H1 (cell line): ENCODE data around the gene ALOX12. TPM values are rescaled to one million over a fixed set of nuclear protein-coding genes. Genes with fewer than 3 reads are reported as not detected.

ENCODE experiments used
- CTCF ChIA-PET: fragments of 300-600 bp; sonication (Branson Sonifier 250); formaldehyde crosslinking; loops from one replicate; lab custom pipeline; 2021; ENCODE audit not compliant: partially characterized antibody; lab: Charles Lee
- POLR2A ChIA-PET: fragments of 300-600 bp; sonication (Branson Sonifier 250); formaldehyde crosslinking; loops from one replicate; lab custom pipeline; 2021; ENCODE audit warnings: inconsistent platforms; ENCODE audit not compliant: partially characterized antibody; lab: Charles Lee
- DNase-seq, 2 experiments: peaks; one replicate each; pipeline versions ENCODE4 v3.0.0 to v3.0.0-alpha.2; 2010 to 2022; ENCODE audit warnings: low spot score in 2 of 2, low read depth in 1 of 2, mixed read lengths in 1 of 2
- FAIRE-seq: peaks from 2 replicates; lab custom pipeline; 2011; peaks lifted over from hg19 to GRCh38; lab: Jason Lieb, UNC
- H2AFZ ChIP-seq: 2 replicates; pipeline ENCODE4 v1.8.1; 2012; ENCODE audit warnings: low read length, inconsistent platforms
- H2AK5ac ChIP-seq: 2 replicates; pipeline ENCODE4 v1.6.1; 2013; ENCODE audit warnings: low read depth, low read length
- H2BK120ac ChIP-seq: replicated peaks from 2 replicates; pipeline ENCODE3; 2013; ENCODE audit warnings: low read depth, low read length, inconsistent platforms
- H2BK12ac ChIP-seq: 2 replicates; pipeline ENCODE4 v1.6.1; 2013; ENCODE audit warnings: low read depth, low read length
- H2BK15ac ChIP-seq: 2 replicates; pipeline ENCODE4 v1.6.1; 2013; ENCODE audit warnings: low read length
- H2BK20ac ChIP-seq: 2 replicates; pipeline ENCODE4 v1.6.1; 2013; ENCODE audit warnings: low read length
- H2BK5ac ChIP-seq: 2 replicates; pipeline ENCODE4 v1.6.1; 2013; ENCODE audit warnings: low read depth, low read length
- H3K14ac ChIP-seq: 2 replicates; pipeline ENCODE4 v1.6.1; 2013; ENCODE audit warnings: inconsistent platforms; ENCODE audit not compliant: insufficient read length
- H3K18ac ChIP-seq: 2 replicates; pipeline ENCODE4 v1.6.1; 2013; ENCODE audit warnings: low read length; ENCODE audit errors: extremely low read depth
- H3K23ac ChIP-seq: 2 replicates; pipeline ENCODE4 v1.6.1; 2013; ENCODE audit warnings: inconsistent platforms; ENCODE audit not compliant: insufficient read length
- H3K23me2 ChIP-seq: 2 replicates; pipeline ENCODE4 v1.6.1; 2013; ENCODE audit warnings: low read depth, low read length
- H3K27ac ChIP-seq: 2 replicates; pipeline ENCODE4 v1.6.1; 2011; ENCODE audit warnings: low read depth, low read length, inconsistent platforms
- H3K27me3 ChIP-seq, 4 experiments: replicated peaks in 1 of 4; 1 replicate in 1 of 4; 2 replicates in 3 of 4; pipeline versions ENCODE4 v1.6.1 to v1.8.1; 2011 to 2013; ENCODE audit warnings: low read length in 3 of 4, mild to moderate bottlenecking in 3 of 4, inconsistent platforms in 2 of 4, mixed read lengths in 2 of 4, moderate library complexity in 1 of 4; ENCODE audit not compliant: control insufficient read depth in 3 of 4, insufficient read depth in 3 of 4; ENCODE audit errors: extremely low read depth in 1 of 4
- H3K36me3 ChIP-seq, 4 experiments: 2 replicates each; pipeline versions ENCODE4 v1.6.1 to v1.8.1; 2011 to 2013; ENCODE audit warnings: mild to moderate bottlenecking in 4 of 4, low read length in 3 of 4, moderate library complexity in 2 of 4, control low read depth in 1 of 4, inconsistent platforms in 1 of 4; ENCODE audit not compliant: insufficient read depth in 4 of 4, control insufficient read depth in 2 of 4
- H3K4ac ChIP-seq: replicated peaks from 2 replicates; pipeline ENCODE3; 2013; ENCODE audit warnings: low read length, low read depth, mixed read lengths, inconsistent platforms; ENCODE audit not compliant: insufficient read length
- H3K4me1 ChIP-seq, 4 experiments: replicated peaks in 1 of 4; 1 replicate in 1 of 4; 2 replicates in 3 of 4; pipeline versions ENCODE4 v1.6.1 to v1.8.1; 2011 to 2013; ENCODE audit warnings: low read length in 3 of 4, inconsistent platforms in 2 of 4, mixed read lengths in 1 of 4; ENCODE audit not compliant: insufficient read depth in 4 of 4, control insufficient read depth in 3 of 4
- H3K4me2 ChIP-seq, 2 experiments: 2 replicates each; pipeline versions ENCODE4 v1.6.1 to v1.8.1; 2011 to 2013; ENCODE audit warnings: low read depth in 2 of 2, low read length in 2 of 2, control low read depth in 1 of 2, inconsistent platforms in 1 of 2, mild to moderate bottlenecking in 1 of 2; ENCODE audit not compliant: insufficient read depth in 1 of 2
- H3K4me3 ChIP-seq, 4 experiments: fragments of 200-600, 300-600 bp in 1 of 4; sonication (generic), shearing (Covaris generic), sonication (Bioruptor Twin) in 1 of 4; 2 replicates each; pipeline versions ENCODE4 v1.5.1 to v1.8.1; 2011 to 2016; ENCODE audit warnings: low read length in 4 of 4, low read depth in 3 of 4, control low read depth in 2 of 4, inconsistent platforms in 2 of 4, mild to moderate bottlenecking in 2 of 4, mixed read lengths in 1 of 4, moderate library complexity in 1 of 4; ENCODE audit not compliant: insufficient read depth in 2 of 4; ENCODE audit errors: extremely low read depth in 1 of 4
- H3K56ac ChIP-seq: replicated peaks from 2 replicates; pipeline ENCODE3; 2013; ENCODE audit warnings: low read depth, mild to moderate bottlenecking, mixed read lengths, low read length, inconsistent platforms; ENCODE audit not compliant: insufficient read length
- H3K79me1 ChIP-seq: 2 replicates; pipeline ENCODE4 v1.6.1; 2013; ENCODE audit warnings: low read depth, low read length, control low read depth
- H3K79me2 ChIP-seq, 2 experiments: 2 replicates each; pipeline versions ENCODE4 v1.6.1 to v1.8.1; 2012 to 2013; ENCODE audit warnings: low read length in 2 of 2, mild to moderate bottlenecking in 2 of 2, inconsistent platforms in 1 of 2; ENCODE audit not compliant: insufficient read depth in 2 of 2, control insufficient read depth in 1 of 2
- H3K9ac ChIP-seq, 4 experiments: replicated peaks in 1 of 4; 1 replicate in 1 of 4; 2 replicates in 3 of 4; pipeline versions ENCODE4 v1.6.1 to v1.8.1; 2011 to 2013; ENCODE audit warnings: low read depth in 3 of 4, low read length in 3 of 4, control low read depth in 2 of 4, mild to moderate bottlenecking in 2 of 4, moderate library complexity in 2 of 4, inconsistent platforms in 1 of 4; ENCODE audit errors: extremely low read depth in 1 of 4
- H3K9me3 ChIP-seq, 2 experiments: 2 replicates each; pipeline versions ENCODE4 v1.6.1 to v1.8.1; 2012 to 2013; ENCODE audit warnings: mild to moderate bottlenecking in 2 of 2, moderate library complexity in 2 of 2, control low read depth in 1 of 2, inconsistent platforms in 1 of 2, low read depth in 1 of 2, low read length in 1 of 2, mixed read lengths in 1 of 2; ENCODE audit not compliant: insufficient read depth in 2 of 2
- H4K20me1 ChIP-seq, 2 experiments: replicated peaks in 1 of 2; 2 replicates each; pipeline versions ENCODE3 to v1.8.1; 2011 to 2013; ENCODE audit warnings: inconsistent platforms in 2 of 2, low read length in 2 of 2, mild to moderate bottlenecking in 1 of 2; ENCODE audit not compliant: insufficient read depth in 2 of 2, control insufficient read depth in 1 of 2
- H4K5ac ChIP-seq: 2 replicates; pipeline ENCODE4 v1.6.1; 2013; ENCODE audit warnings: low read length, low read depth, mixed read lengths, inconsistent platforms; ENCODE audit not compliant: insufficient read length
- H4K8ac ChIP-seq: 2 replicates; pipeline ENCODE4 v1.8.0; 2013; ENCODE audit warnings: mild to moderate bottlenecking, moderate library complexity, low read length, inconsistent platforms; ENCODE audit not compliant: insufficient read depth; ENCODE audit errors: extremely low read depth
- H4K91ac ChIP-seq: replicated peaks from 2 replicates; pipeline ENCODE3; 2013; ENCODE audit warnings: low read length, mixed read lengths, inconsistent platforms; ENCODE audit not compliant: insufficient read length
- CTBP2 ChIP-seq: IDR thresholded peaks from 2 replicates; pipeline ENCODE4 v1.7.0; 2011; ENCODE audit warnings: borderline replicate concordance, mild to moderate bottlenecking, moderate library complexity, mixed read lengths, low read length; ENCODE audit not compliant: insufficient read depth, insufficient read length
- EP300 ChIP-seq, 2 experiments: IDR thresholded peaks; 1 replicate in 1 of 2; 2 replicates in 1 of 2; pipeline ENCODE4 v1.6.1; 2011 to 2012; ENCODE audit warnings: low read depth in 2 of 2, low read length in 2 of 2, mild to moderate bottlenecking in 2 of 2, borderline replicate concordance in 1 of 2, inconsistent platforms in 1 of 2, moderate library complexity in 1 of 2
- NANOG ChIP-seq: IDR thresholded peaks from 2 replicates; pipeline ENCODE4 v1.6.1; 2011; ENCODE audit warnings: low read length, low read depth, mild to moderate bottlenecking, inconsistent platforms; ENCODE audit not compliant: insufficient read depth, poor library complexity, severe bottlenecking
- PHF8 ChIP-seq: fragments of 200-600 bp; sonication (generic); conservative IDR thresholded peaks from 2 replicates; pipeline ENCODE4 v1.7.1; 2012; ENCODE audit warnings: low read depth, mild to moderate bottlenecking, inconsistent platforms, low read length, moderate library complexity
- POLR2AphosphoS5 ChIP-seq: IDR thresholded peaks from 2 replicates; pipeline ENCODE4 v1.6.1; 2011; ENCODE audit warnings: low read depth, low read length
- POU5F1 ChIP-seq: IDR thresholded peaks from 2 replicates; pipeline ENCODE4 v1.6.1; 2011; ENCODE audit warnings: low read depth, mild to moderate bottlenecking, low read length, moderate library complexity
- RBBP5 ChIP-seq: IDR thresholded peaks from 2 replicates; pipeline ENCODE4 v1.7.1; 2012; ENCODE audit warnings: low read depth, mild to moderate bottlenecking, inconsistent platforms, low read length, moderate library complexity, borderline replicate concordance
- RXRA ChIP-seq: IDR thresholded peaks from 2 replicates; pipeline ENCODE4 v1.6.1; 2011; ENCODE audit warnings: low read depth, mild to moderate bottlenecking, low read length, moderate library complexity; ENCODE audit not compliant: insufficient read depth
- SAP30 ChIP-seq: fragments of 300-600 bp; sonication (generic); IDR thresholded peaks from 2 replicates; pipeline ENCODE4 v1.7.1; 2012; ENCODE audit warnings: low read length, moderate library complexity, mild to moderate bottlenecking, inconsistent platforms; ENCODE audit not compliant: insufficient read depth, insufficient replicate concordance
- SIN3A ChIP-seq, 2 experiments: IDR thresholded peaks in 1 of 2; conservative IDR thresholded peaks in 1 of 2; 2 replicates each; pipeline ENCODE4 v1.6.1; 2011 to 2012; ENCODE audit warnings: low read length in 2 of 2, improper control_type of control experiment in 1 of 2, low read depth in 1 of 2, mild to moderate bottlenecking in 1 of 2
- TCF12 ChIP-seq: IDR thresholded peaks from 2 replicates; pipeline ENCODE4 v1.6.1; 2011; ENCODE audit warnings: low read depth, mild to moderate bottlenecking, low read length
- TEAD4 ChIP-seq: IDR thresholded peaks from 2 replicates; pipeline ENCODE4 v1.6.1; 2012; ENCODE audit warnings: low read depth, low read length, inconsistent platforms, mixed read lengths
- WGBS, 2 experiments: shearing (Covaris generic) in 1 of 2; methylation state at CpG; one replicate each; pipeline versions ENCODE4 v1.1.6 to v1.1.7; 2013 to 2015; ENCODE audit warnings: low lambda C conversion rate in 2 of 2, mixed read lengths in 2 of 2, inconsistent platforms in 1 of 2, low coverage in 1 of 2, missing lambda C conversion rate in 1 of 2; ENCODE audit not compliant: insufficient replicate concordance in 2 of 2, insufficient coverage in 1 of 2, insufficient read length in 1 of 2; ENCODE audit errors: extremely low coverage in 1 of 2, missing lambda C conversion rate in 1 of 2; 5-methylcytosine and 5-hydroxymethylcytosine counted together
- polyA plus RNA-seq, 7 experiments: library from polyadenylated mRNA; depleted of rRNA in 3 of 7; stranded (reverse) in 5 of 7; unstranded in 2 of 7; fragments of >200 nt in 5 of 7; fragments of 200-250 nt in 2 of 7; gene quantifications; 1 replicate in 5 of 7; 2 replicates in 1 of 7; 4 replicates in 1 of 7; pipeline versions ENCODE4 v1.2.1 to v1.2.3, GENCODE V29; 2011 to 2013; ENCODE audit warnings: missing spikeins in 2 of 7, mixed read lengths in 2 of 7
- total RNA-seq: library from RNA; stranded (reverse); fragmentation: NEBNext Ultra II Directional; extraction: Animal tissue kit (Norgen Biotek cat#: 25700); gene quantifications from 2 replicates; pipeline ENCODE4 v1.2.1, GENCODE V29; 2021

ALOX12 gene
- total and polyA plus RNA-seq, 2 of the 8 experiments (the other 6 are each of a cell fraction or from before 2014, with no cell fraction given): 1.4 to 2.0 TPM

- H3K79me1 ChIP-seq: no peaks in the 10 kb centered on the region
- H3K4me2 ChIP-seq: no peak overlapping the region
- H3K4me3 ChIP-seq: no peak overlapping the region
- no peaks in the 10 kb centered on the region for H3K27me3 ChIP-seq
- H3K56ac ChIP-seq: no peak overlapping the region
- no peak overlapping the region for H3K14ac ChIP-seq
- no peak overlapping the region for H4K91ac ChIP-seq
- FAIRE-seq (no peak), DNase-seq (no peak)
- H2BK5ac ChIP-seq: no peak overlapping the region
- H3K23ac ChIP-seq: no peak overlapping the region
- no peaks in the 10 kb centered on the region for H3K9me3 ChIP-seq
- ChIA-PET POLR2A (interaction anchor here (0.6 kb wide), 1 partner anchor 10 kb away, joined by 3 read pairs; no protein-coding TSS in a partner anchor), CTCF (interaction anchor here (0.7 to 1.7 kb wide), 3 partner anchors 26 to 55 kb away, joined by 3 to 7 read pairs (median 7); no protein-coding TSS in a partner anchor)
- H2AK5ac ChIP-seq: no peak overlapping the region
- H3K4ac ChIP-seq: no peak overlapping the region
- WGBS, 2 experiments: 84% methylated on average over 4 of the region's 4 CpGs; no CpG with 5 or more reads in 1 of the 2 experiments
- H4K8ac ChIP-seq: no peak overlapping the region
- H3K4me1 ChIP-seq: no peaks in the 10 kb centered on the region
- H2BK15ac ChIP-seq: no peak overlapping the region
- H2BK20ac ChIP-seq: no peak overlapping the region
- no peak overlapping the region for H4K5ac ChIP-seq
- no peaks in the 10 kb centered on the region for H3K23me2 ChIP-seq
- no peaks in the 10 kb centered on the region for H3K36me3 ChIP-seq
- no peaks in the 10 kb centered on the region for H3K79me2 ChIP-seq
- H4K20me1 ChIP-seq: no peaks in the 10 kb centered on the region
- H2BK120ac ChIP-seq: no peak overlapping the region
- H2BK12ac ChIP-seq: no peak overlapping the region
- no peak overlapping the region for H3K27ac ChIP-seq
- no peak overlapping the region for H3K9ac ChIP-seq
- H3K18ac ChIP-seq: no peak overlapping the region
- H2AFZ ChIP-seq: no peak overlapping the region
- no peak for TF ChIP-seq TCF12
- no peak for TF ChIP-seq PHF8
- TF ChIP-seq NANOG: no peak
- no peak for TF ChIP-seq CTBP2
- no peak for TF ChIP-seq TEAD4
- no peak for TF ChIP-seq POU5F1
- TF ChIP-seq POLR2AphosphoS5: no peak
- TF ChIP-seq RBBP5: no peak
- no peak for TF ChIP-seq SAP30
- TF ChIP-seq EP300 (IDR thresholded peaks at IDR 0.05; ENCODE audit: borderline replicate concordance in 1 of 2, low read depth in 2 of 2, low read length in 2 of 2): no peak
- no peak for TF ChIP-seq SIN3A (conservative IDR thresholded peaks at IDR 0.05 in 1 of 2, IDR thresholded peaks at IDR 0.05 in 1 of 2; ENCODE audit: low read depth in 1 of 2, low read length in 2 of 2)
- no peak for TF ChIP-seq RXRA
Observed at GRCh38 chr17:6969323-6969726, 26.5 kb upstream of the ALOX12 start.
